ENCODE measurements around the gene EEA1.
A peak's percentile ranks its signal among the peaks of the same experiment; 100 is the strongest.
"Not testable (repeated sequence)": the region's sequence is repeated elsewhere in the genome, so short reads cannot be mapped to it uniquely, and the experiment has no call there.

The EEA1 gene

GRCh38 chr12:92928962-92929915 is at the start of gene EEA1:
EEA1 (minus strand) TSS chr12:92929295; CDS start chr12:92929066, 229 bp downstream.
- DNase-seq, result peak; percentile 80

GRCh38 chr12:92978607-92979006 is 49.5 kb upstream of the EEA1 start:
- DNase-seq, result no peak

GRCh38 chr12:92977326-92977725 is 48.2 kb upstream of the EEA1 start:
- no peak for DNase-seq

GRCh38 chr12:92974759-92975158 is 45.7 kb upstream of the EEA1 start:
- no peak for DNase-seq

GRCh38 chr12:92973614-92974013 is 44.5 kb upstream of the EEA1 start:
- DNase-seq, result no peak

- DNase-seq, result no peak
These were observed 42.9 kb upstream of the EEA1 start for GRCh38 chr12:92971859-92972524.

GRCh38 chr12:92968176-92968813 is 39.2 kb upstream of the EEA1 start:
- DNase-seq, result no peak

- DNase-seq, result not testable (repeated sequence)
These were observed 35.3 kb upstream of the EEA1 start for GRCh38 chr12:92964378-92964777.

GRCh38 chr12:92961949-92962348 is 32.9 kb upstream of the EEA1 start:
- DNase-seq, result no peak

- no peak for DNase-seq
These were observed 27.0 kb upstream of the EEA1 start for GRCh38 chr12:92955997-92956663.

GRCh38 chr12:92953747-92954146 is 24.7 kb upstream of the EEA1 start:
- no peak for DNase-seq

- DNase-seq, result no peak
These were observed 23.3 kb upstream of the EEA1 start for GRCh38 chr12:92952394-92952793.

GRCh38 chr12:92951006-92951405 is 21.9 kb upstream of the EEA1 start:
- DNase-seq, result no peak

- DNase-seq, result no peak
These were observed 20.9 kb upstream of the EEA1 start for GRCh38 chr12:92950011-92950410.

- DNase-seq, result no peak
These were observed 20.4 kb upstream of the EEA1 start for GRCh38 chr12:92949466-92949865.

GRCh38 chr12:92947589-92948215 is 18.6 kb upstream of the EEA1 start:
- DNase-seq, result no peak

- no peak for DNase-seq
These were observed 16.6 kb upstream of the EEA1 start for GRCh38 chr12:92945659-92946220.

GRCh38 chr12:92943482-92944250 is 14.6 kb upstream of the EEA1 start:
- DNase-seq, result no peak

GRCh38 chr12:92942905-92943304 is 13.8 kb upstream of the EEA1 start:
- DNase-seq, result no peak

GRCh38 chr12:92939116-92939515 is 10.0 kb upstream of the EEA1 start:
- no peak for DNase-seq

- DNase-seq, result no peak
These were observed 9.5 kb upstream of the EEA1 start for GRCh38 chr12:92938638-92939037.

All from NCI-H2029 treated with DMSO at 0.1 percent for 48 hours (cell line).